Endothelial cell of umbilical vein (primary cell): ENCODE results near the gene MLLT11. TPM values are rescaled to one million over a fixed set of nuclear protein-coding genes. Genes with fewer than 3 reads are reported as not detected.

ENCODE experiments used
- BruUV-seq: library from RNA; stranded (reverse); fragments of 400-500 nt; replicated peaks from 2 replicates; lab custom pipeline; 2021; lab: Mats Ljungman, UMichigan
- CTCF ChIA-PET: fragments of 300-600, 350-600 bp; sonication (Branson Sonifier 250); formaldehyde crosslinking; loops from one replicate; lab custom pipeline; 2021; ENCODE audit warnings: antibody characterized with exemption, inconsistent platforms; lab: Charles Lee
- POLR2A ChIA-PET: fragments of 300-600, 350-600 bp; sonication (Branson Sonifier 250); formaldehyde crosslinking; loops from one replicate; lab custom pipeline; 2021; ENCODE audit warnings: antibody characterized with exemption, inconsistent platforms; lab: Charles Lee
- DNase-seq: peaks from one replicate; pipeline ENCODE4 v3.0.0-alpha.2; 2011; ENCODE audit warnings: low read depth, low spot score
- FAIRE-seq: peaks from 2 replicates; lab custom pipeline; 2011; peaks lifted over from hg19 to GRCh38; lab: Jason Lieb, UNC
- H2AFZ ChIP-seq: 2 replicates; pipeline ENCODE4 v1.6.0; 2012; ENCODE audit warnings: low read depth, low read length, control low read depth, inconsistent platforms
- H3K27ac ChIP-seq: 2 replicates; pipeline ENCODE4 v1.5.1; 2011; ENCODE audit warnings: low read depth, mild to moderate bottlenecking, control low read depth, low read length, moderate library complexity; ENCODE audit not compliant: insufficient read depth
- H3K27me3 ChIP-seq, 2 experiments: 2 replicates each; pipeline versions ENCODE4 v1.6.0 to v1.6.1; 2011; ENCODE audit warnings: low read length in 2 of 2, mixed read lengths in 1 of 2; ENCODE audit not compliant: control insufficient read depth in 2 of 2, insufficient read depth in 2 of 2
- H3K36me3 ChIP-seq, 2 experiments: 2 replicates in 1 of 2; 3 replicates in 1 of 2; pipeline ENCODE4 v1.5.1; 2011; ENCODE audit warnings: low read length in 2 of 2, mild to moderate bottlenecking in 1 of 2, moderate library complexity in 1 of 2; ENCODE audit not compliant: control insufficient read depth in 2 of 2, insufficient read depth in 2 of 2; ENCODE audit errors: extremely low read depth in 1 of 2
- H3K4me1 ChIP-seq: 3 replicates; pipeline ENCODE4 v1.5.1; 2011; ENCODE audit warnings: mild to moderate bottlenecking, low read length; ENCODE audit not compliant: control insufficient read depth, insufficient read depth; ENCODE audit errors: extremely low read depth
- H3K4me2 ChIP-seq: 2 replicates; pipeline ENCODE4 v1.6.1; 2011; ENCODE audit warnings: low read length, control low read depth, mixed read lengths; ENCODE audit not compliant: insufficient read depth
- H3K4me3 ChIP-seq, 3 experiments: fragments of 200-600 bp in 1 of 3; sonication (generic), shearing (Covaris generic) in 1 of 3; replicated peaks in 1 of 3; 2 replicates each; pipeline ENCODE4 v1.5.1; 2011 to 2016; ENCODE audit warnings: control low read depth in 3 of 3, low read length in 3 of 3, mild to moderate bottlenecking in 2 of 3, inconsistent platforms in 1 of 3, low read depth in 1 of 3, moderate library complexity in 1 of 3; ENCODE audit not compliant: insufficient read depth in 1 of 3
- H3K79me2 ChIP-seq: 2 replicates; pipeline ENCODE4 v1.6.0; 2012; ENCODE audit warnings: low read length, inconsistent platforms; ENCODE audit not compliant: control insufficient read depth, insufficient read depth
- H3K9ac ChIP-seq: replicated peaks from 2 replicates; pipeline ENCODE3; 2011; ENCODE audit warnings: low read length, control low read depth; ENCODE audit not compliant: insufficient read depth; ENCODE audit errors: extremely low read depth
- H3K9me1 ChIP-seq: replicated peaks from 3 replicates; pipeline ENCODE4 v1.6.0; 2011; ENCODE audit warnings: mild to moderate bottlenecking, low read length; ENCODE audit not compliant: control insufficient read depth, insufficient read depth; ENCODE audit errors: extremely low read depth
- H3K9me3 ChIP-seq: replicated peaks from 2 replicates; pipeline ENCODE4 v1.5.1; 2012; ENCODE audit warnings: low read length, inconsistent platforms; ENCODE audit not compliant: control insufficient read depth, insufficient read depth
- H4K20me1 ChIP-seq: replicated peaks from 2 replicates; pipeline ENCODE3; 2011; ENCODE audit warnings: mild to moderate bottlenecking, low read length; ENCODE audit not compliant: control insufficient read depth, insufficient read depth; ENCODE audit errors: extremely low read depth
- EZH2 ChIP-seq: IDR thresholded peaks from 2 replicates; pipeline ENCODE4 v1.6.1; 2012; ENCODE audit warnings: borderline replicate concordance, low read depth, mild to moderate bottlenecking, moderate library complexity, low read length, inconsistent platforms; ENCODE audit not compliant: severe bottlenecking
- FOS ChIP-seq: IDR thresholded peaks from 2 replicates; pipeline ENCODE4 v1.6.1; 2011; ENCODE audit warnings: mild to moderate bottlenecking, low read length, moderate library complexity, borderline replicate concordance; ENCODE audit not compliant: insufficient read depth
- GATA2 ChIP-seq: IDR thresholded peaks from 2 replicates; pipeline ENCODE4 v1.7.0; 2011; ENCODE audit warnings: low read depth, mild to moderate bottlenecking, moderate library complexity, mixed read lengths, low read length; ENCODE audit not compliant: insufficient read length, insufficient read depth
- JUN ChIP-seq: IDR thresholded peaks from 2 replicates; pipeline ENCODE4 v1.6.1; 2011; ENCODE audit warnings: borderline replicate concordance, low read depth; ENCODE audit not compliant: insufficient read length, insufficient read depth
- MYC ChIP-seq: IDR thresholded peaks from one replicate; pipeline ENCODE4 v1.6.1; 2011; ENCODE audit warnings: mild to moderate bottlenecking, low read depth, low read length
- POLR2A ChIP-seq: IDR thresholded peaks from 2 replicates; pipeline ENCODE4 v1.6.1; 2012; ENCODE audit warnings: low read depth, mild to moderate bottlenecking, control low read depth, low read length
- POLR2AphosphoS5 ChIP-seq: IDR thresholded peaks from 2 replicates; pipeline ENCODE4 v1.6.1; 2012; ENCODE audit warnings: low read depth, mild to moderate bottlenecking, control low read depth, low read length, moderate library complexity; ENCODE audit not compliant: insufficient read depth
- dilution Hi-C: fragments of 300-500 bp; cut with MboI; formaldehyde crosslinking; loops from one replicate; pipeline ENCODE4 v1.15.0; 2019; ENCODE audit warnings: low sequenced_read_pairs; ENCODE audit not compliant: extremely low pct_ligation_motif_present
- intact Hi-C: fragments of 100-400 bp; cut with micrococcal nuclease; formaldehyde crosslinking; loops from one replicate; pipeline ENCODE4 v1.10.0; 2022
- polyA plus RNA-seq, 4 experiments: library from polyadenylated mRNA; depleted of rRNA in 3 of 4; stranded (reverse) in 3 of 4; unstranded in 1 of 4; fragments of >200 nt; gene quantifications; 2 replicates each; pipeline versions ENCODE4 v1.2.1 to v1.2.3, GENCODE V29; 2011 to 2012; ENCODE audit warnings: missing spikeins in 1 of 4
- total RNA-seq: library from RNA; stranded (reverse); gene quantifications from 2 replicates; pipeline ENCODE4 v1.2.3, GENCODE V29; 2021
- TF ChIP-seq, protein P1 (sequence below): IDR thresholded peaks from 2 replicates; pipeline ENCODE4 v1.6.1; 2011; ENCODE audit not compliant: insufficient read depth, insufficient read length
- TF ChIP-seq, protein P2 (sequence below), 2 donors: IDR thresholded peaks; 1 replicate in 1 of 2; 2 replicates in 1 of 2; pipeline ENCODE4 v1.5.1; 2011; ENCODE audit warnings: low read length in 2 of 2, mild to moderate bottlenecking in 2 of 2, moderate library complexity in 2 of 2, control low read depth in 1 of 2, inconsistent platforms in 1 of 2, low read depth in 1 of 2; ENCODE audit not compliant: insufficient read depth in 1 of 2; ENCODE audit errors: extremely low read depth in 1 of 2

Gene MLLT11
- total and polyA plus RNA-seq, 2 donors (not counting 3 experiments of a cell fraction or from before 2014, with no cell fraction given): 25.2 to 26.5 TPM

GRCh38 chr1:151037032-151037431 lies 23.2 kb upstream of the MLLT11 start:
- no peak for FAIRE-seq

More at GRCh38 chr1:151037032-151037431, 23.2 kb upstream of the MLLT11 start:
- H3K4me3 ChIP-seq: no peak overlapping the region
- H3K27ac ChIP-seq: no peak overlapping the region
- dilution Hi-C loops (no loop called here), intact Hi-C loops (no loop called here)
- no peak overlapping the region for H2AFZ ChIP-seq
- H4K20me1 ChIP-seq: no peaks in the 10 kb centered on the region
- H3K4me1 ChIP-seq: no peaks in the 10 kb centered on the region
- no TSS peak for BruUV-seq
- ChIA-PET POLR2A (no interaction called here), CTCF (interaction anchor here (0.9 to 2.3 kb wide), 3 partner anchors 11 to 41 kb away, joined by 3 to 8 read pairs (median 3); no protein-coding TSS in a partner anchor)
- no peak for DNase-seq
- no peak overlapping the region for H3K4me2 ChIP-seq
- no peaks in the 10 kb centered on the region for H3K79me2 ChIP-seq
- H3K36me3 ChIP-seq: peaks cover 2 to 4% of the 10 kb centered on the region in 2 experiments
- H3K9ac ChIP-seq: no peak overlapping the region
- no peaks in the 10 kb centered on the region for H3K9me3 ChIP-seq
- no peaks in the 10 kb centered on the region for H3K27me3 ChIP-seq
- TF ChIP-seq EZH2 (no peak), MYC (no peak), GATA2 (no peak), JUN (no peak), FOS (no peak), POLR2A (no peak), POLR2AphosphoS5 (no peak)
- TF ChIP-seq, protein P1, sequence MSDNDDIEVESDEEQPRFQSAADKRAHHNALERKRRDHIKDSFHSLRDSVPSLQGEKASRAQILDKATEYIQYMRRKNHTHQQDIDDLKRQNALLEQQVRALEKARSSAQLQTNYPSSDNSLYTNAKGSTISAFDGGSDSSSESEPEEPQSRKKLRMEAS: no peak
- TF ChIP-seq, protein P2, sequence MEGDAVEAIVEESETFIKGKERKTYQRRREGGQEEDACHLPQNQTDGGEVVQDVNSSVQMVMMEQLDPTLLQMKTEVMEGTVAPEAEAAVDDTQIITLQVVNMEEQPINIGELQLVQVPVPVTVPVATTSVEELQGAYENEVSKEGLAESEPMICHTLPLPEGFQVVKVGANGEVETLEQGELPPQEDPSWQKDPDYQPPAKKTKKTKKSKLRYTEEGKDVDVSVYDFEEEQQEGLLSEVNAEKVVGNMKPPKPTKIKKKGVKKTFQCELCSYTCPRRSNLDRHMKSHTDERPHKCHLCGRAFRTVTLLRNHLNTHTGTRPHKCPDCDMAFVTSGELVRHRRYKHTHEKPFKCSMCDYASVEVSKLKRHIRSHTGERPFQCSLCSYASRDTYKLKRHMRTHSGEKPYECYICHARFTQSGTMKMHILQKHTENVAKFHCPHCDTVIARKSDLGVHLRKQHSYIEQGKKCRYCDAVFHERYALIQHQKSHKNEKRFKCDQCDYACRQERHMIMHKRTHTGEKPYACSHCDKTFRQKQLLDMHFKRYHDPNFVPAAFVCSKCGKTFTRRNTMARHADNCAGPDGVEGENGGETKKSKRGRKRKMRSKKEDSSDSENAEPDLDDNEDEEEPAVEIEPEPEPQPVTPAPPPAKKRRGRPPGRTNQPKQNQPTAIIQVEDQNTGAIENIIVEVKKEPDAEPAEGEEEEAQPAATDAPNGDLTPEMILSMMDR (IDR thresholded peaks at IDR 0.05; ENCODE audit: extremely low read depth in 1 of 2, insufficient read depth in 1 of 2, low read depth in 1 of 2, low read length in 2 of 2): no peak
- H3K9me1 ChIP-seq: no peaks in the 10 kb centered on the region
